KMS-11 (cell line): Measurements from ENCODE around the gene CHMP1B.

Experiments used
- H2AFZ ChIP-seq: fragments of 200-600 bp; sonication (generic); 2 replicates; pipeline ENCODE4 v1.6.1; 2016; ENCODE audit warnings: antibody characterized with exemption, mixed run types, low read depth
- H3K27ac ChIP-seq: fragments of 200-600 bp; sonication (generic); 2 replicates; pipeline ENCODE4 v1.6.1; 2016; ENCODE audit warnings: mild to moderate bottlenecking, mixed run types
- H3K27me3 ChIP-seq: fragments of 200-600 bp; sonication (generic); 2 replicates; pipeline ENCODE4 v1.6.1; 2017; ENCODE audit warnings: mild to moderate bottlenecking, low read depth, mixed run types, moderate library complexity; ENCODE audit not compliant: insufficient read depth
- H3K36me3 ChIP-seq: fragments of 200-600 bp; sonication (generic); 2 replicates; pipeline ENCODE4 v1.6.1; 2017; ENCODE audit warnings: mild to moderate bottlenecking, mixed run types; ENCODE audit not compliant: insufficient read depth
- H3K4me1 ChIP-seq: fragments of 200-600 bp; sonication (generic); 2 replicates; pipeline ENCODE4 v1.6.1; 2016; ENCODE audit warnings: mild to moderate bottlenecking, low read depth, mixed run types; ENCODE audit not compliant: poor library complexity, severe bottlenecking
- H3K4me2 ChIP-seq: fragments of 200-600 bp; sonication (generic); 2 replicates; pipeline ENCODE4 v1.7.0; 2016; ENCODE audit warnings: mild to moderate bottlenecking, mixed run types
- H3K4me3 ChIP-seq: fragments of 200-600 bp; sonication (generic); IDR thresholded peaks from 2 replicates; pipeline ENCODE4 v1.6.1; 2017; ENCODE audit warnings: low read depth, low read length, mixed read lengths; ENCODE audit not compliant: insufficient read depth
- H3K79me2 ChIP-seq: fragments of 200-600 bp; sonication (generic); 2 replicates; pipeline ENCODE4 v1.6.1; 2016; ENCODE audit warnings: low read depth, mixed run types; ENCODE audit not compliant: insufficient read depth
- H3K9ac ChIP-seq: fragments of 200-600 bp; sonication (generic); 2 replicates; pipeline ENCODE4 v1.6.1; 2016; ENCODE audit warnings: mild to moderate bottlenecking, mixed run types
- H4K20me1 ChIP-seq: fragments of 200-600 bp; sonication (generic); 2 replicates; pipeline ENCODE4 v1.6.1; 2016; ENCODE audit warnings: mild to moderate bottlenecking, mixed run types; ENCODE audit not compliant: insufficient read depth
- TF ChIP-seq, protein P1 (sequence below): fragments of 200-600 bp; sonication (generic); conservative IDR thresholded peaks from 2 replicates; pipeline ENCODE4 v1.6.1; 2017; ENCODE audit warnings: low read depth, mild to moderate bottlenecking, antibody characterized with exemption, low read length, moderate library complexity, mixed read lengths

The CHMP1B gene

DNA sequence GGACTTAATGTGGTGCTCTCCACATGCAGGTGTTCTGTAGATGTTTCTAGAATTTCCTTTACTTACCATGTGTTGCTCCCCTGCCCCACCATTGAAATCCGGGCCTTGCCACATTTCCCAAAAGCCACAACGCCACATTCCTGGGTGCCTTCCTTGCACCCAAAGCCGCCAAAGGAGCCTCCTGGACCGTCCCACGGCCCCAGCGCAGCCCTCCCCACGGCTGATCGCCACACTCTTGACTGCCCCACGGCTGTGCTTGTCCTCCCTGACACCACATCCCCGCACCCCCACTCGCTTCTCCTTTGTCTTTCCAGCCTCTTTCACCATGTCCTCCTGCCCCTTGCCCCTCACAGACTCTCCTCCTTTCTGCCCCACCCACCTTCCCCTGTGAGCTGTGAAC, 40.2 kb upstream of the CHMP1B start:
- H3K36me3 ChIP-seq, result no peaks in the 10 kb centered on the region
- no peak overlapping the region for H3K4me3 ChIP-seq
- no peaks in the 10 kb centered on the region for H3K27me3 ChIP-seq
- H3K27ac ChIP-seq, result no peak overlapping the region
- no peaks in the 10 kb centered on the region for H3K79me2 ChIP-seq
- no peak overlapping the region for H3K4me2 ChIP-seq
- TF ChIP-seq, protein P1, sequence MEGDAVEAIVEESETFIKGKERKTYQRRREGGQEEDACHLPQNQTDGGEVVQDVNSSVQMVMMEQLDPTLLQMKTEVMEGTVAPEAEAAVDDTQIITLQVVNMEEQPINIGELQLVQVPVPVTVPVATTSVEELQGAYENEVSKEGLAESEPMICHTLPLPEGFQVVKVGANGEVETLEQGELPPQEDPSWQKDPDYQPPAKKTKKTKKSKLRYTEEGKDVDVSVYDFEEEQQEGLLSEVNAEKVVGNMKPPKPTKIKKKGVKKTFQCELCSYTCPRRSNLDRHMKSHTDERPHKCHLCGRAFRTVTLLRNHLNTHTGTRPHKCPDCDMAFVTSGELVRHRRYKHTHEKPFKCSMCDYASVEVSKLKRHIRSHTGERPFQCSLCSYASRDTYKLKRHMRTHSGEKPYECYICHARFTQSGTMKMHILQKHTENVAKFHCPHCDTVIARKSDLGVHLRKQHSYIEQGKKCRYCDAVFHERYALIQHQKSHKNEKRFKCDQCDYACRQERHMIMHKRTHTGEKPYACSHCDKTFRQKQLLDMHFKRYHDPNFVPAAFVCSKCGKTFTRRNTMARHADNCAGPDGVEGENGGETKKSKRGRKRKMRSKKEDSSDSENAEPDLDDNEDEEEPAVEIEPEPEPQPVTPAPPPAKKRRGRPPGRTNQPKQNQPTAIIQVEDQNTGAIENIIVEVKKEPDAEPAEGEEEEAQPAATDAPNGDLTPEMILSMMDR, result no peak
- H4K20me1 ChIP-seq, result no peaks in the 10 kb centered on the region
- H2AFZ ChIP-seq, result no peak overlapping the region
- peaks cover 6% of the 10 kb centered on the region for H3K4me1 ChIP-seq
- H3K9ac ChIP-seq, result no peak overlapping the region

DNA sequence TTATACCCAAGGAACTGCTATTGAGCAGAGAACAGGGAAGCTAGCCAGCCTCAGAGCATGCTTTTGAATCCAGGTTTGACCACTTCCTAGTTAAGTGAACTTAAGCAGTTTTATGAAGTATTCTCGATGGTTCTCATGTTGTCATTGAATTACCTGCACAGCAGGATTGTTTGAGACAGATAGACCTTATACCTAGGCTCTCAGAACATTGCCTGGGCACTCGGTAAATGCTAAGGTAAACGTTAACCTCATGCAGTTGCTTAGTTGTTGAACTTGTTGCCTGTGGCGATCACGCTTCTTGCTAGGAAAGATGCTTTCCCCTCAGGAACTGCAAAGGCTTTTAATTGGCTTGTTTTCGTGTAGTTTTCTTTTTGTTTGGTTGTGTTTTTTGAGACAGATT, 34.0 kb upstream of the CHMP1B start:
- Histone ChIP-seq H3K79me2 (no peaks in the 10 kb centered on the region), H3K4me1 (no peaks in the 10 kb centered on the region), H3K4me2 (no peak overlapping the region), H3K27me3 (no peaks in the 10 kb centered on the region), H3K27ac (no peak overlapping the region), H3K36me3 (no peaks in the 10 kb centered on the region), H2AFZ (no peak overlapping the region), H3K4me3 (no peak overlapping the region), H4K20me1 (no peaks in the 10 kb centered on the region), H3K9ac (no peak overlapping the region)
- TF ChIP-seq, protein P1, result no peak

DNA sequence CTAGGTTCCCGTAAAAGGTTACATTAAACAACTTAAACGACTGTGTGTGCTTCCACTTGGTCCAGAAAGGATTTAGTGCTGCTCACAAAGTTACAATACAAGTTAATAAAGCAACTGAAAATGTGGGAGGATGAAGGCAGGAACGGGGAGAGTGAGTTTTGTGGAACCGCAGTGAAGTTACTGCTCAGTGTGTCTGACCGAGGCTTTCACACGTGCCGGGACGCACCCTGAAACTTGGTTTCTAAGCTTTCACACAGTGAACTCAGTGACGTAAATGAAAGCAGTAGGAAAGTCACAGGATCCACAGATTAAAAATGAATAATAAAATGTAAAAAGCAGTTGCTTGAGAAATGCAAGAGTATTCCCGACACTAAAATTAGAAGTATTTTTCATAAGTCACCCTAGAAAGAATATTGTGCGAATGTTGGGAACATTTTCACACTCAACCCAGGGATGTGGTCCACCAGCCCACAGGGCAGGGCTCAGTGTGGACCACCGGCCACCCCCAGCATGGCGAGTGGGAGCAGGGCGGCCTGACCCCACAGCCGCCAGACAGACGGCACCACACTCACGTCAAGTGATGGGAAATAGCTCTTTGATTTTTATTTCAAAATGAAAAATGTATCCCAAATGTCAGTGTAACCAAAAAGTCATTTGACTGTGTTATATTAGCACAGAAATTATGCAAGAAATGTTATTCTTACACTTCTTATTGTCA, 32.6 kb upstream of the CHMP1B start:
- H4K20me1 ChIP-seq, result no peaks in the 10 kb centered on the region
- no peaks in the 10 kb centered on the region for H3K27me3 ChIP-seq
- TF ChIP-seq, protein P1, result no peak
- H3K4me2 ChIP-seq, result no peak overlapping the region
- H3K4me3 ChIP-seq, result no peak overlapping the region
- no peak overlapping the region for H2AFZ ChIP-seq
- no peaks in the 10 kb centered on the region for H3K4me1 ChIP-seq
- H3K36me3 ChIP-seq, result no peaks in the 10 kb centered on the region
- no peak overlapping the region for H3K27ac ChIP-seq
- H3K9ac ChIP-seq, result no peak overlapping the region
- H3K79me2 ChIP-seq, result no peaks in the 10 kb centered on the region

DNA sequence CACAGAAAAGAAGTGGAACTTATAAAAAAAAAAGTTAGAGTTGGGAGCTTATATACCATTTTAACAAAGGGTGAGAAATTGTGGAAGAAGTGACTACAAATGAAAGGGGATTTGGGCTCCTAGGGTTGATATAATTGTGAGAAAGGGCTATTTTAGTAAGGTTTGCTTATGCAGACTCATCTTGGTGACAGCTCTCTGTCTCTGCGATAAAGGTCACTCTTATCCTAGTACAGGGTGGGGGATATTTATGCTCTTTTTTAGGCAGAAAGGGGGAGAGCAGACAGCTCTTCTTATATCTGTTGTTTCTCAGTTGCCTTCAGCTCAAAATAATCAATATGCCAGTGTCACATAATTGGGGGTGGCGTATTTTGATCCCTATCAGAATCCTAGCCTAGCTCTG, 31.3 kb upstream of the CHMP1B start:
- H3K27ac ChIP-seq, result no peak overlapping the region
- no peak overlapping the region for H3K4me2 ChIP-seq
- TF ChIP-seq, protein P1, result no peak
- no peak overlapping the region for H2AFZ ChIP-seq
- no peaks in the 10 kb centered on the region for H3K36me3 ChIP-seq
- H3K4me1 ChIP-seq, result no peaks in the 10 kb centered on the region
- no peaks in the 10 kb centered on the region for H4K20me1 ChIP-seq
- no peaks in the 10 kb centered on the region for H3K79me2 ChIP-seq
- no peak overlapping the region for H3K4me3 ChIP-seq
- no peak overlapping the region for H3K9ac ChIP-seq
- H3K27me3 ChIP-seq, result no peaks in the 10 kb centered on the region
